GM18858 (cell line): ENCODE data around the gene CTIF.

Source experiments
- ATAC-seq: cut with Tn5 transposase; IDR thresholded peaks from one replicate; pipeline ENCODE4 v1.9.1; 2021; ENCODE audit not compliant: unreplicated experiment

Gene CTIF

DNA sequence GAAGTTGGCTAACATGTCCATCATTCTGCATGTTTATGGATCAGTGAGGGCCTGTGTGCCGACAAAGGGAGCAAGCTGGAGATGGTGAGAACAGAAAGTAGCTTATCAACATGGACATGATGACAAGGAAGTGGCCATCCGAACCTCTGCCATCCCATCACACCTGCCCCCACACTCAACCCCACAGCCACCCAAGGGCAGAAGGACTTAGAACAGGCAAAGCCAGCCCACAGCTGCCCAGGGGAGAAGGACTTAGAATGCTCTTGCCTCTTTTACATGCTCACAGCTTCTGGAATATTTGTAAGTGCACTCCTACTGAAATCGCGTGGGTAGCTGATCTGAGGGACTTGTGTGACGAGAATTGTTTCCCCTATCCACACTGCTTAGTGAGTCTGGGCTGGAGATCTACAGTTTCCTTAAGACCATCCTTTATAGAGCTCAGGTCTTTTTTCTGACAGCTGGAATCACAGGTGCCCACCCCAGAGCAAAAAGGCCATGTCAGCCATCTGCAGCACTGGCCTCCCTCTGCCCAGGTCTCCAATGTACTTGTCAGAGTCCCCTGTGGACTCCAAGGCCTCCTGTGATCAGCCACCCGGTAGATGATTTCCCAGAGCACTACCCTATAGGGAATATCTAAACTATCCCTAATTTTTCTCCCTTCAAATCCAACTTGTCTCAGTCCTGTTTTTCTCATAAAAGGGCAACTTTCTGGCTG is 257.8 kb downstream of the CTIF start:
- ATAC-seq, result no peak

DNA sequence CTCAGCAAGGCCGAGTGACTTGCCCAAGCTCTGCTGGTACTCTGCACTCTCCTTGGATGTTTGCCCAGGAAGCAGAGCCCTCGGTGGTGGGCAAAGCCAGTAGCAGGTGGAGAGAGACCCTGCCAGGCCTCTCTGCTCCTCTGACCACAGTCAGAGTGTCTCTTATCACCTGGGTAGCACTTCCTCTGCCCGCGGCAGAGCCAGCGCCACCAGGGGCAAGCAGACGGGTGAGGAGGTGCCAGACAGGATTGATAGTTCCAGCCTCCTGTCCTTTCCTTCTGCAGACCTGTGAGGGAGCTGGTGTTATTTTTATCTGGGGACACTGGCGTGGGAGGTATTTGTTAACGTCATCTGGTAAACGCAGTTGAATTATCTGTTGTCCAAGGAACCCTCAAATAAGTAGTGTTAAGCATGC is 259.0 kb downstream of the CTIF start:
- ATAC-seq, result no peak

DNA sequence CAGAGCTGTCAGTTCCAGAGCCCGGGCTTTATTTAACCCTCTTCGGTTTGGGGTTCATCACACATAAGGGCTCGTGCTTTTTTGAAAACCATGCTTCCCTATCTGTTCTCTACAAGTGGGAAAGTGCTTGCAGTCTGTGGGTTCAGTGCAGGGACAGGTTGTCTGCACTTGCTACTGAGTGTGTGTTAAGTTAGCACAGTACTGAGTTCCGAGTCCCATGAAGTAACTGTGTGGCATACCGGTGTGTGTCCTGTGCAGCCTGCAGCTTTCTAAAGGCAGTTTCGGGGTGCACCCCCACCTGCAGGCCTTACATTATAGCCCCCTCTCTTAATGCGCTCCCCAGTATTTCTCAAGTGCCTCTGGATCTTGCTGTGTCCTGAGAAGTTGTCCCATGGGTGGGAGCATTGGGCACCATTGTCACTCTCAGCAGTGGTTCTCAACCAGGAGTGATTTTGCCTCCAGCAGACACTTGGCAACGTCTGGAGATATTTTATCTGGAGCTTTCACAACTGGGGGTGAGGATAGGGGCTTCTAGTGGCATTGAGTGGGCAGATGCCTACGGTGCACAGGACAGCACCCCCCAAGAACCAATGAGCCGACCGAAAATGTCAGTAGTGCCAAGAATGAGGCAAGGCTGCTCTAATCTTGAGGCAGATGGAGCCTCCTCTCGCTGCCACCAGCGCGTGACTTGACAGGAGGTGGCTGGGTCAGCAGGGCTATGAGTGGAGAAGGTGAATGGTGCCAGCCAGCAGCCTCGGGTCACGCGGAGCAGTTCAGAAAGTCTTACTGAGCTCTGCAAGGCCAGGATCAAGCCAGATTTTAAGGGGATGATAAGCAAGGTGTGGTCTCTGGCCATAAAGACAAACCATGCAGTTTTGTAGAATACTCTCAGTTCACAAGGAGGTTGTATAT is 259.8 kb downstream of the CTIF start:
- ATAC-seq, result no peak

DNA sequence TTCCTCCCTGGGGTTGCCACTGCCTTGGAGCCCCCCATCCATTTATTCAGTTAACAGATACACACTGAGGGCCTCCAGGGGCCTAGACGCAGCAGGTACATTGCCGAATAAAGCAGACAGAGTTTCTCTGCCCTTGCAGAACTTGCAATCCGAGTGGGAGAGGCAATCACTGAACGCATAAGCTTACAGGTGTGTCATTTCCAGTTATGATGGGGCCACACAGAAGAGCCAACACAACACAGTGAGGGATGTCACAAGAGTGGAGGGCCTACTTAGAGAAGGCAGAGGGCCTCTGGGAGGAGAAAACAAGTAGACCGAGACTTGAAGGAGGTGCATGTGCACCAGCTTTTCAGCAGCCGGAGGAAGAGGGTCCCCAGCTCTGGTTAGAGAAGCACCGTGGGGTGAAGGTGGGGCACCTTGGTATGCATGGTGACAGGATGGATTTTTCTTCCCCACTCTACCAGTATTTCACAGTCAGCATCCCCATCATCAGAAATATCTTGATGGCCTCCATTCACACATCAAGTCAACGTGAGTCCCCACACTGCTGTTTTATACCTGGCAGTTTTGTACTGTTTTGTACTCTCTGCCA is 261.0 kb downstream of the CTIF start:
- ATAC-seq, result no peak

- ATAC-seq, result no peak
Measured at GRCh38 chr18:48800466-48800865, 261.6 kb downstream of the CTIF start.

DNA sequence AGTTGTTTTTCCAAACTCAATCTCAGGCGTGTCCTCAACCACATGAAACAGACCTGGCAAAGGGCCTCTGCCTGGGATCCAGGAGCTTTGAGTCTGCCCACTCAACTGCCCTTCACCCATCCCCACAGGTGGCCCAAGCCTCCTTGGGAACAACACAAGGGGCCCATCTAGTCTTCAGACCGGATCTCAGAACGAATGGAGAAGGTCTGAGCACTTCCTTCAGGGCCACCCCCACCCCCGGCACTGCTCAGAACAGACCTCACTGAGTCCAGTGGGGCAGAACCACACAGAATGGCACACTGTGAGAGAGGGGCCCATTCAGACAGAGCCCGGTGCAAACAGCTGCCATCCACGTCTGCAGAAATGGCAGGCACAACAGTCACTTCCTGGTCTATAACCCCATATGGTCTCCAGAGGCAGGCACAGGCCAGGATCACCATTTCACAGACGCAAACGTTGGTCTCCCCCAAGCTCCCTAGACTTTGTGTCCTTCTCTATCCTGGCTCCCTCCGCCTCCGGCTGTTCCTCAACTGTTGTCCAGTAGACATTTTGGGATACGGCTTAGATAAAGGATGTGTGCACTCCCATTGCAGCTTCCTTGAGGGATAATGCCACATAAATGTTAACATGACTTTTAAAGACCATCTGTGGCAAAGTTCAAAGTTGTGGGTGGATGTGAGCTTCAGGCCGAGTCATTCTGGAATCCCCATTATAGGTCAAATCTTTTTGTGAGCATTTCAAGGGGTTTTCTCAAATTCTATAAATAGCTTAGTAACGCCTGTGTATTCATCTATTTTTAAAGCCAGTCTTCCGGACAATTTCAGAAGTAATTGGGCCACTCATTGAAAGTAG is 262.3 kb downstream of the CTIF start:
- peak; percentile 35 for ATAC-seq

DNA sequence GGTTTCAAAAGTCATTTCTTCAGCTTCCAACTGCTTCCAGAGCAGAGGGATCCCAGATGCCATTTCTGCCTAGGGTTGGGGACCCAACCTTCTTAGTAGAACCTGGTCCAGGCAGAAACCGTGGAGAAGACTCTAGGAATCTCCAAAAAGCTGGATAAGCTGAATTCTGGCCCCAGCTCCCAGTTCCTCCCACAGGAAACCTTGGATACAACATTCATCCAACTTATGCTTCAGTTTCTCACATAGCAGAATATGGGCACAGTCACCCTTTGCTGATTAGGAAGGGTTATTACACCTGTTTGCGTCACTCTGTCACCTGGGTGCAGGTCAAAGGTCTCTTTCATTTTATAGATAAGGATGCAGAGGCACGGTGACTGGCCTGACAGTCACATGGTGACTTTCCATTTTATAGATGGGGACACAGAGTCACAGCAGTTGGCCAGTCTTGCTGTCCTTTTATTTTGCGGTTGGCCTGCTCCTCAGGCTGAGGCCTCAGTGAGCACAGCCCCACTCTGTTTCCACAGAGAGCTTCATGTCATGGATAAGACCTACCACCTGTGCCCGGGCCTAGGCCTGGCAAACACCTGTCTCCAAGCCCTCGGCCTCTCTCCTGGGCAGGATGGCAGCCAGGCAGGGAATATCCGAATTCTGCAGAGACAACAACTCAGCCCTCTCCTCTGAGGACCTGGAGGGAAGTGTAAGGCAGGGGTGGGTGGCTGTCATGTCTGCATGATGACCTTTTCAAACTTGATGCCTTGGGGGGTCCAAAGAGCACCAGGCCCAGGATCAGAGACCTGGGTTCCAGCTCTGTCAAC is 263.1 kb downstream of the CTIF start:
- ATAC-seq, result no peak

DNA sequence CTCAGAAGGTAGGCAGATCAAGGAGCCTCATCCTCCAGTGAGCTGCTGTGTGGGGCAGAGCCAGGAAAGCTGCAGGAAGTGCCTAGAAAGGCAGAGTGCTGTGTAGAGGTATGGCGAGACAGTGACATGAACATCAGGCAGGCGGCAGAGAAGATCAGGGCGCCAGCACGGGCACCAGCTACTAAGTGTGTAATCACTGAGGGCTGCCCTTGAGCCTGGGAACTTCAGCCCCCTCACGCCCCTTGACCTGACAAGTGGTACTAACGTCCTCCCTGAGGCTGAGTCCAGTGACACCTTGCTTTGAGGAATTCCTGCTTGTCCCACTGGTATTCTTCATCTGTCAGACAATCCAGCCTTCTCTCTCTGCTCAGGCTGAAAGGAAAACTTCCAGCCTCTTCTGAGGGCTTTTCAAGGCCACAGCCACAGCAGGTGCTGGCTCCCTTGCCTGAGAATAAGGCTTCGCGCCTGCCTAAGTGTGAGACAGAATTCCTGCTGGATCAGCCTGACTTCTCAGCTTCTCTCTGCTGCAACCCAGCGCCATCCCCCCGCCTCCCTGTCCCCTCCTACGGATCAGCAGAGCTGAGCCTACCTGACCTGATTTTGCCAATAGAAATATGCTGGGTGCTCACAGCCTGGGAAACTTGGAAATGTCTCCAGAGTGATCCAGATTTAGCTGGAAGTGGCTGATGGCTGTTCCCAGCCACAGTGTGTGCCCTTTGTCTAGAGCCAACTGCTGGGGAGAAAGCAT is 263.9 kb downstream of the CTIF start:
- no peak for ATAC-seq

DNA sequence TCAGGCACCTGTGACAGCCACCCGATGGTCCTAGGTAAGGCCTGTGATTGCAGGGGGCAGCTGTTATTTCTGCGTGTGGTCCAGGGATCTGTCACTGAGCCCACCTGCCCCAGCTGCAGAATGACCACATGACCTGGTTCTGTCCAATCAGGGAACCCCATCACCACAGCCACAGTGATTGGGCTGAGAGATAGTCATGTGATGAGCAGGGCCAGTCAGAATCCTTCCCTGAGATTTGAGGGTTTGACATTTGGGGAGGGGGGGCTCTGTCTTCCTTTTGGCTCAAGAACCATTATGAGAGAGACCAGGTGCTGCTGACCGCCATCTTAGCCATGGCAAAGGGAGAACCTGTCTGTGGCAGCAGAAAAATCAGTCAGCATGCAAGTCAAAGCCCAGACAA is 264.7 kb downstream of the CTIF start:
- no peak for ATAC-seq

DNA sequence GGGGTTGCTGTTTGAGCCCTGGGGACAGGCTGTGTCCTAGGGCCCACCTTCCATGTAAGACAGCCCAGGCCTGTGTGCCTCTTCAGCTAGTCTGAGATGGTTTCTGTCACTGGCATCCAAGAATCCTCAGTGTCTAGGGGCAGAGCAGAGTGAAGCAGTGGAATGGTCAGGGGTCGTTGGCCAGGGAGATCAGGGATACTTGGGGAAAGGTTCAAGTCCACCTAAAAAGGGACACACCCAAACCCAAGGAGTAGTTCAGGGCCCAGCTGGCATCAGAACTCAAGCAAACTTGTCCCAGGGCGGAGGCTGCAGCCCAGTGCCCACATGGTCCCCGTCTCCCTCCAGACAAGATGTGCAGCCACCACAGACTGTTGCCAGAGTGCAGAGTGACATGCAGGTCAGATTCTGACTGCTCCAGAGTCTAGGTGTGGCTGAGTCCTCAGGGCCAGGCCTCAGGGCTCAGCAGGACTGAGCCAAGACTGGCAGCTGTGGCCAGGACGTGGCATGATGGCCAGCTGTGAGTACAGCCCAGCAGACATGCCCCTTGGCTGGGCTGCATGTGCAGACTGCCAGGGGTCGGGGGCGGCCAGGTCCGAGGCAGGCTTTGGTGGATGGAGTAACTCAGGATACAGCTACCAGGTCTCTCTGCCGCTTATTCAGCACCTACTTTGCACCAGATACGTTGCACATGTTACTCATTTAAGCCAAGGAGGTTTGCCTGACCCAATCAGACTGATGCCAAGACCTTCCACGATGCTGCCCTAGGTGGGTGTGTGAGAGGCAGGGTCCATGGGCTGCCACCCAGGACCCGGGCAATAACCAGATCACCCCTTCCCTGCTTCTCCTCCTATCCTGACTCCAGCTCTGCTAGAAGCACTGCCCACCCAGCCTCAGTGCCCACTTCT is 265.4 kb downstream of the CTIF start:
- ATAC-seq, result no peak

DNA sequence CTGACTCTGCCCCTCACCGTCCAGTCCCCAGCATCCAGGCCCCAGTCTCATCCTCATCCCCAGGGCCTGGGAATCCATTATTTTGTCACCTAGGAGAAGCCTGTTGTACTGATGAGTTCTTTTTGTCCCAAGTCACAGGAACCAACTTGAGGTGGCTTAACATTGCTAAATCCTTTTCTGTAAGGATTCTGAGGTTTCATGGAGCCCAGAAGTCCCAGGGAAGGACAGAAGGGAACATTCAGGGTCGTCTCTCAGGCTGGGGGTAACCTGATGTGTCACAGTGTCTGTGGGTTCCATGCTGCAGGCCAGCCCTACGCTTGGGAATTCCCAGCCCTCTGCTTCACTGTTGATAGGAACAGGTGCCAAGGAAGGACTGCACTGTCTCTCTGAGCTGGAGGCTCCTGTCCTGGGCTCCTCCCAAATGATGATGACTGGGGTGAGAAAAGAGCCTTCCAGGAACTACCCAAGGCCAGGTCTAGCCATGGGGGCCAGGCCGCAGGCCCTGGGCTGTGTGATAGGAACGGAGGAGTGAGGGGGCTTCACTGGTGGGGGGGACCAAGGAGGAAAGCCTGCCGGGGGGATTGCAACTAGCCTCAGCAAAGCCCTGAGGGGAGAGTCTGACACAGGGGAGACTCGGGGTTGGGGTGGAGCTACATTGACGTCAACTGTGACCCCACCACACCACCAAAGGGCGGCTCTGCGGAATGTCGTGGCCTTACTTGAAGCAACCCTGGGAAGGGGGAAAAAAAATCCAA is 266.2 kb downstream of the CTIF start:
- ATAC-seq, result no peak

- no peak for ATAC-seq
Measured at GRCh38 chr18:48805826-48806535, 267.1 kb downstream of the CTIF start.

- ATAC-seq, result no peak
Measured at GRCh38 chr18:48806551-48807261, 267.9 kb downstream of the CTIF start.

DNA sequence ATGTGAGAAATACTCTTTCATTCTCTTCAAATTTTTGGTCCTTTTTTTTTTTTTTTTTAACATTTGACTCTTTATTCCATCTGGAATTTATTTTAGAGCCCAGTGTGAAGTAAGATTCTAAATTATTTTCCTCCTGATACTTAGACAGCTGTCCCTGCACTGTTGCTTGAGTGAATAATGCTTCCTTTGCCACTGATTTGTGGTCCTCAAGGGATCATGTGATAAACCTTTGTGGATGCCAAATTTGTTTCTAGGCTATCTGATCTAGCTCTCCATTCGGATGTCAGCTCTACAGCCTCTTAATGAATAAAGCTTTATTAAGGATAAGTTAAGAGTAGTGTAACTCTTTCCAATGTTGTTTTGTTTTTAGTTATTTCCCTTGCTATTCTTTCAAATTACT is 269.6 kb downstream of the CTIF start:
- ATAC-seq, result no peak

DNA sequence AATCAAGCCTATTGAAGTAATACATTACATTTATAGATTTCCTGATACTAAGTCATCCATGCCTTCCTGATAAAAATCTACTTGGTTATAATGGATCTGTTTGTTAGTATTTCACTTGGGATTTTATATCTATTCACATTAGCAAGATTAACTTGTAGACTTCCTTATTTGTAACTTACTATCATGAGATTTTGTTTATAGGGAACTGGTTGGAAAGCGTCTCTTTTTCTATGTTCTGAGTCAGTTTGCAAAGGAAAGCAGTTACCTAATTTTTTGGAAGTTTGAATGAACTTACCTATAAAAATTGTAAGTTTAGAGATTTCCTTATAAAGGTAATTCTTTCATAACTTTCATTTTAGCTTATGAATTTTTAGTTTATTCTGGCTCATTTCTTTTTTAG is 270.5 kb downstream of the CTIF start:
- ATAC-seq, result no peak

- ATAC-seq, result no peak
Measured at GRCh38 chr18:48810805-48811204, 272.0 kb downstream of the CTIF start.
